Stimulated activated CD4-positive, alpha-beta T cell treated with anti-CD3 and anti-CD28 coated beads, Interleukin-15, amount 100 ng/mL, for 24 hours (primary cell): Measurements from ENCODE around the gene MARCO.
"Not testable (repeated sequence)": the region's sequence is repeated elsewhere in the genome, so short reads cannot be mapped to it uniquely, and the experiment has no call there.

Experiments used
- DNase-seq: peaks from one replicate; pipeline ENCODE4 v3.0.0-alpha.2; 2020

The MARCO gene

DNA sequence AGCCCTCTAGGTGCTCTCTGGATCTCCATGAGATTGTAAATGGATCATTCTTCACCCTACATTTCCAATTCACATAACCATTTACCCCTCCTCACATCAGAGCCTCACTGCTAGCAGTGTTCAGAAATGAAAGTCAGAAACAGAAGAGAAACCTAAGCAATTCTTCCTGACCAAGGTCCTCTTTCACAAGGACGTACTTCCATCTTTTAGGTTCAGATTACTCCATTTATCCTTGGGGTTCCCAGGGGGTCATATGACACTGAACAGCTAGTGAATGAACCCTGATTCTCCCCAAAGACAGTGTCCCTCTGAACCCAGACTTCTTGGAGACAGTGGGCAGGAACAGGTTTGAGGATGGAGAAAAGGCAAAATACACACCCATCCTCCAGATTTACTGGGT is 12.9 kb upstream of the MARCO start:
- DNase-seq = no peak

DNA sequence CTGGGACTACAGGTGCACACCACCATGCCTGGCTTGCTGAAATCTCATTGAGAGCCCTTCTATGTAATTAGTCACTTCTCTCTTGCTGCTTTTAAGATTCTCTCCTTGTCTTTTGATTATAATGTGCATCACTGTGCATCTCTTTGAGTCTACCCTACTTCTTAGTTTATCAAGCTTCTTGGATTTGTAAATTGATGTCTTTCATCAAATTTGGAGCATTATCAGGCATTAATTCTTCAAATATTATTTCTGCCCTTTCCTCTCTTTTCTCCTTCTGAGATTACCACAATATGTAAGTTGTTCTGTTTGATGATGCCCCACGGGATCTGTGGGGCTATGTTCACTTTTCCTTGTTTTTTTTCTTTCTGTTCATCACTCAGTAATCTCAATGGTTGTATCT is 9.0 kb upstream of the MARCO start:
- no peak for DNase-seq

DNA sequence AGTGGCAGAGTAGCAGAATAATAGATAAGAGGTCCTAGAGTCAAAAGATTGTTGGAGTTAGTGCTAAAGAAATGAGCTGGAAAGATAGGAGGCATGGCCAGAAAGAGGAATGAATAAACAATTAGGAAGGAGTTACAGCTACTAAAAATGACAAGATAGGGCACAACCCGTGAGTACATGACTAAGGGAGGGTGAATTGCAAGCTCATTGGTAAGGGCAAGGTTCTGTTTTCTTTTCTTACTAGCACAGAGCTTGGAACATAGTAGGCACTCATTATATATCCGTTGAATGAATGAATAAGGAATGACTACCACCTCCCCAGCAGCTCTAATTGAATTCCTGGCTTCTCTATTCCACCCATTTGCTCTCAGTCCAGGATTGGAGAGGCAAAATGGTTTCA is 5.7 kb upstream of the MARCO start:
- DNase-seq = no peak

DNA sequence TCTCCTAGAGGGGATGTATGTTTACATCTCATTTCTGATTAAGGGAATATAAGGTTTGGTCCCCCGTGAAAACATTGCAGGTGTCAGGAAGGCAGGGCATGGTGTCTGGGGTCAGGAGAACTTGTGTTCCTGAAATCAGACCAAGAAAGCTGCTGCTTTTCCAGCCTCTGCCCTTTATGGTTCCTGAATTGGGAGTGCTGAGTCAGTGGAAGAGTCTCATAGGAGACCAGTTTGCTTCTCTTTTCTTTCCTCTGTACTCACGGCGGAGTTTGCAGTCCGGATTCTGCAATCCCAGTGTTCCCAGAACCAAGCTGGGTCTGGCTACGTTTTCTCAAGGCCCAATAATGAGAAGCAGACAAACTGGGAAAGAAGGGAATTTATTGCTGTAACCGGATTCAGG is 5.1 kb upstream of the MARCO start:
- DNase-seq = no peak

DNA sequence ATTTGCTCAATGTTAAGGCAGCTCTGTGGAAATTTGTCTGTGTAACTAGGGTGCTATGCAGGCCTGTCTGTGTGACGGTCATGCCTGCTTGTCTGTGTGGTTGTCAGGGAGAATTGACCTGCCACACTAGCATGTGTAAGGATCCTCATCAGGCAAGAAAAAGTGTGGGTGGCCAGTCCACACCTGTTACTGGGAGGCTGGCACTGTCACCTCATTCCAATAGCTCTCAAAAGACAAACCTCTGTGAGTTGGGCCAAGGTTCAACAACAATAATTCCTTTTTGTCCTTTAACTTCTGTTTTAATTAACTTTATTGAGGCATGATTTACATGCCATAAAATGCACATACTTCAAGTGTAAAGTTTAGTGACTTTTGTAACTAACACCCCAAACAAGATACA is 4.2 kb upstream of the MARCO start:
- no peak for DNase-seq

DNA sequence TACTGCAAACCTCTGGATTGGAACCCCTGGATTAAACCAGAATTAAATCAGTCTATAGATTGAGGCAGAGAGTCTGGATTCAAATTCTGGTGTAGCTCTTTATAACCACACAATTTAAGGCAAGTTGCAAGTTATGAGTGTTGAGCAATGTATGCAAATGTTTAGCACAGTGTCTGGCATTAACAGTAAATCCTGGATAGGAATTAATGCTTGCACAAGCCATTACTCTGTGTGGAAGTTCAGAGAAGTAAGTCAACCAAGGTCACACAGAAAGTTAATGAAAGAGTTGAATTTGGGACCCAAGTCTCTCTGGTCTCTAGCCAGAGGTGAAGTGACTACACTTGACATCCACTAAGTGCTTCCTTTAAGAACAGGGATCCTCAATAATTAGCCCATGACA is 2.0 kb upstream of the MARCO start:
- DNase-seq = no peak

DNA sequence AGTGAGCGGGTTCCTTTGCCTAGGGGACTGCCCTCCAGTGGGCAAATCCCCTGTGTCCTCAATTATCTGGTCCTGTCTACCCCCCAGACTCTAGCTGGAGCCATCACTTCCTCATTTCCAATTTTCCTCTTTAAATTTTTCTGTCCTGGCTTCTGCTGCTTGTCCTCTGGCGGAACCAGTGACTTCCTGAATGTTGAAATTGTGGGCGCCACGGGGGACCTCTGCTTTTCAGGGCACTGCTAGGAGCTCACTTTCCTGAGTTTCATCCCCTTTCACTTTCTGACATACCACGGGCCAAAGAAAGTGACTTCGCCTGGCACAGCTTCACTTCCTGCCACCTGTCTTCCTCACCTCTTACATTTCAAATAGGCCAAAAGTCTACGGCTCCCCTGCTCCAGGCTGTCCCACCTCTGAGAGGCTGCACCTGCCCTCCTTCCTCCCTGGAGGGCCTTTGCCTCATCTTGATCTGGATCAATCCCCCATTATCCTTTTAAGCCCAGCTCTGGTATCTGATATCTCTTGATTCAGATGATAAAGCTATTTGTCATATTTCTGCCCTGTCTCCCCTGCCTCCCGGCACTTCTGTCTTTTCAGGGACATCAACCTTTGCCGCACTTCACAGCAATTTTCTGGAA is 1.4 kb upstream of the MARCO start:
- DNase-seq = no peak

DNA sequence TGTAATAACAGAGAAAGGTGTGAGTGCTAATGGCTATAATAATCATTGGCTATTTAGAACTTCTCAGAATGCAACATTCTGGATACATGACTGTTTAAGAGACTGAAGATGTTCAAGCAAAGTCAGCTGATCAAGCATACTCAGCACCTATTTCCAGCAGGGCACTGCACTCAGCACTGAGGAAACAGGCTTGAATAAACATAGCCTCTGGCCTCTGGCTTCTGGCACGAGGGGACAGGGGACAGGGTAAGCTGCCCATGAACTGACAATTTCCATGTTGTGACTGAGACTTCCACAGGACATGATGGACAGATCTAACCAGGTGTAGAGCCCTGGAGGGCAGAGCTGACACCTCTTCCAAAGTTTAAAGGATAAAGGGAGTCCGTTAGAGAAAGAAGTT is 1.3 kb downstream of the MARCO start:
- DNase-seq = no peak

DNA sequence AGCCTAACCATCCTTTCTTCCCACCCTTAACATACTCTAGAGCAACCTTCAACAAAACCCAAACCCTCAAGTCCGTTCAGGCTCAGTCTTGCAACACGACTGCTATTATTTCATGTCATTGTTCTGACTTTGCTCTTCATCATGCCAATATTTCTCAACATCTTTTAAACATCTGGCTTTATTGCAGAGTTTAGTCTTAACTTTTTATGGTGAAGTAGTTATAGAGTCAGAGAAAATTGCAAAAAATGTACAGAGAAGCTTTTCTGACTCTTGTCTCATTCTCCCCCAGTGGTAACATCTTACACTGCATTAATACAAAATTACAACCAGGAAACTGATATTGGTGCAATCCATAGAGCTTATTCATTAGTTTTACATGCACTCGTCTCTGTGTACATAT is 3.9 kb downstream of the MARCO start:
- no peak for DNase-seq

DNA sequence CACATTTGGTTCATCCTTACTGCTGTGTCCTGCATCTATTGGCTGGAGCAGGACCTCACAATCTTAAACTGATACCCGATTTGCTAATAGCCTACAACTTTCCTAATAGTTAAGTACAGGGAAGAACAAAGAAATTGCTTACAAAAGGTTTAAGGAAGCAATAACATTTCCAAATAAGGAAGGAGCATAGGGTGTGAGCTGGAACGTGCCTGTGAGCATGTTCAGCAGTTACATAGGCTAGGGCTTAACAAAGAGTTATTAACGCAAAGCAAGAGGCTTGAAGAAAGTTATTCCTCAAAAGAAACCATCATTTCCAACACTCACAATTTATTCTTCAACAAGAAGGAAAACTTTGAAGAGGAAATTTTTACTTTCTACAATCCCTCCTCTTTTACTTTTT is 6.3 kb downstream of the MARCO start:
- not testable (repeated sequence) for DNase-seq

DNA sequence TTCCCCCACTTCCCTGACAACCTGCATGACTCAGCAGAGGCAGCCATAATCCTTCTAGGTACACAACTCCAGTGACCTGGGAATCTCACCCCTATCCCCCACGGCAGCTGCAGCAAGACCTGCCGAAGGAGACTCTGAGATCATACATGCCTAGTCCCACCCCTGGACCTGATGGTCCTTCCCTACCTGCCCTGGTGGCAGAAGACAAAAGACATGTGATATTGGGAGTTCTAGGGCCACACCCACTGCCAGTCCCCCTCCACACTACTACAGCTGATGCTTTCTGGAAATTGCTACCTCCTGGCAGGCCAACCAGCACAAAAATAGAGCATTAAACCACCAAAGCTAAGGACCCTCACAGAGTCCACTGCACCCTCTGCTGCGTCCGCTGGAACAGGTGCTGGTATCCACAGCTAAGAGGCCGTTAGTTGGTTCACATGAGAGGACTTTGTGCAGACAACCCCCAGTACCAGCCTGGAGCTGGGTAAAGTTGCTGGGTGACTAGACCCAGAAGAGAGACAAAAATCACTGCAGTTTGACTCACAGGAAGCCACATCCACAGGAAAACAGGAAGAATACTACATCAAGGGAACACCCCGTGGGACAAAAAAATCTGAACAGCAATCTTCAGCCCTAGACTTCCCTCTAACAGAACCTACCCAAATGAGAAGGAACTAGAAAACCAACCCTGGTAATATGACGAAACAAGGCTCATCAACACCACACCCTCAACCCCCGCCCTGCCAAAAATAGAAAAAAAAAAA is 12.5 kb downstream of the MARCO start:
- DNase-seq = no peak

DNA sequence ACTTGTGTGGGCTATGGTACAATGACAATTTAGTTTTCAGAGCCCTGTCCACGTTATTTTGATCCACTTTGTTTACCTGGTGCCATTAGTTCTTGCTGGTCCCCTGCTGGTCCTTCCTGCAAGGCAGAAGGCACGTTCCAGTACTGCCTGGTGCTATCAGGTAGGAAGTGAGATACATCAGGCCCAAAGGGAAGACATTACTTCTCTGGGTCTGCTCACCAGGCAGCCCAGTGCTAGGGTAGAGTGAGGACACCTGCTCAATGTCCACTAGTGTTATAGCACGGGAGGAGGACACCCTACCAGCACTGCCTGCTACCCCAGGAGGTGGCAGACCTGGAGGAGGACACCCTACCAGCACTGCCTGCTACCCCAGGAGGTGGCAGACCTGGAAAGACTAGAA is 23.7 kb downstream of the MARCO start:
- no peak for DNase-seq

DNA sequence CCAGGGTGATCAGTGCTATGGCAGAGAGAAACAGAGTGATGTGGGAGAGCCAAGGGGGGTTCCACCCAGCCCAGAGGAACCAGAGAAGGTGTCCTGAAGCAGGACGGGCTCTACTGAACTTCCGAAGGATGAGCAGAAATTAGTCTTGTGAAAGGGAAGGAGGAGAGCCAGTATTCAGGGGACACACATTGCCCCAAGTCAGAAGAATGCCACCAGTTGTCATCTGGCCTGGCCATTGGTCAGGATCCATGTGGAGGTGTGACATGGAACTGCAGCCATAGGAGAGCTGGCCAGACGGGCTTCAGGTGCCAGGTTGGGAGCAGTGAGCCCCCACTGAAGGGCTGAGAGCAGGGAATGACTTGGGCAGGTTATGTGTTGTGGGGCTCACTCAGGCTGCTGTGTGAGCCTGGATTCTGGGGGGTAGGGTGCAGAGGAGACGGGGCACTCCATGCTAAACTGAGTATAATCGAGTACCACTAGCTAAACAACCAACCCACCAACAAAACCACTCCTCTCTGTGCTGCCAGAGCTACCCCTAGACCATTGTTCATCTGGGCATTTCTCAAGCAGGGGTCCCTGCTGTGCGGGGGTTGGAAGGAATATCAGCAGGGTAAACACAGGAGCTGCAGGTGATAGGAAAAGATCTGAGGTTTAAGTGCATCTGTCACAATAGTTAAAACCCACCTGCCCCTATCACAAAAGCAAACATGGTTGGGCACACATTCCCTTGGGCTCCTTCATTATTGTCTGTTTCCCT is 25.3 kb downstream of the MARCO start:
- DNase-seq = no peak

DNA sequence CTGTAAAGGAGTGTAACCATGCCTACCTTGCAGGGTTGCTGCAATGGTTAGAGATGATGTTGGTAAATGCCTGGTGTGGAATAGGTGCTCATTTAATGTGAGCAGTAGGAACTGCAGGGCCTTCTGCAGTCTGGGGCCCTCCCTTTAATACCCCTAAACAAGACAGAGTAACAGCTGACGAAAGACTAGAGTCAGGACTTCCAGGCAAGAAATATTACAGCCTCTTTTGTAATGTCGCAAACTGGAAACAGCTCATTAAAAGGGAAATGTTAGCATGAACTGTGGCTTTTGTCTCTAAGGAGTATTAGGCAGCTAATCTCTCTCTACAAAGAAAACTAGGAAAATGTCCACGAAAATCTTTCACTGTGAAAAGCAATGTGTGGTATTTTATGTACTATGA is 26.0 kb downstream of the MARCO start:
- DNase-seq = no peak

DNA sequence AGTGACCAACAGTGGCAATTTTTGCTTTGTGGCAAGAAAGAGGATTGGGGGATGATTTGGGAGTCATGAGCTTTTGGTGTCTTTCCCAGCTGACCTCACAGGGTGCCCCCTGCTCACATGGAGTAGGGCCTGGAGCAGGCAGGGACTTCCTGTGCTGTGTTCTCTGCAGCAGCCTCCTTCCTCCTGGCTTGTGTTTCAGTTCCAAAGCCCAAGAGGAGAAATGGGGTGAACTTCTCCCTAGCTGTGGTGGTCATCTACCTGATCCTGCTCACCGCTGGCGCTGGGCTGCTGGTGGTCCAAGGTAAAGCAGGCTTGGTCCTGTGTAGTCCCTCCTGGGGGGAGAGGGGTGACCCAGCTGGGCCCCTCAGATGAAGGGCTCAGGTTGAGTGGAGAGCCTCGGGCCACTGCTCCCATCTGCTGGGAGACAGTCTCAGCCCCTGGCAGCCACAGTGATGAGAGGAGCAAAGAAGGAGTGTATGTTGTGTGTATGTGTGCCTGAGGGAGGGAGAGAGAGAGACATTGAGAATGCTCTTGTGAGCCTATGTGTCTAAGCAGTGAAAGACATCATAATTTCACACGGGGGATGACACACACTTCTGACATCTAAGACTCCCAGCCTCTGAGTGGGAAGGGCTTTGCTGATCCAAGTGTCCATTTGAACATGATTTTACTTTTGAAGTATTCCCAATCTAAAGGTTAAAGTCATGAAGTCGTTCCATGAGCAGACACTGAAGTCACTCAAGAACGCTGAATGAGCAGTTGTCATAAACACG is 27.2 kb downstream of the MARCO start:
- DNase-seq = no peak

DNA sequence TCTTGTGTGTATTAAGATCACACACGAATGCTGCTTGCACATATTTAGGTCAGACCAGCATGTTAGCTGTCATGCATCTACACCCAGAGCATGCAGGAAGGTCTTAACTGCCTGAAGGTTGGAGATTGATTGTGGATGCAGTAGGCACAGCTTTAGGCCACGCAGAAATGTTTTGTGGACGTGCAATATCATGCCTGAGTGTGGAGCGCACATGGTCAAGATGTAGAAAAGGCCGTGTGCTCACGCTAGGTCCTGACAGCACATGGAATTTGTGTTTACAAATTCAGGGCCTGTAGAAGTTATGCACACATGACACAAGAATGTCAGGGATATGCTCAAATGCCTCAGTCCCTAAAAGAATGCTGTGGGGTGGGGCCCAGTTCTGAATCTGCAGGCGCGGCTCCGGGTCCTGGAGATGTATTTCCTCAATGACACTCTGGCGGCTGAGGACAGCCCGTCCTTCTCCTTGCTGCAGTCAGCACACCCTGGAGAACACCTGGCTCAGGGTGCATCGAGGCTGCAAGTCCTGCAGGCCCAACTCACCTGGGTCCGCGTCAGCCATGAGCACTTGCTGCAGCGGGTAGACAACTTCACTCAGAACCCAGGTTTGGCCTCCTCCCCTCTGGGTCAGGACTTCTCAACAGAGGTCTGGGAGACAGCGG is 27.9 kb downstream of the MARCO start:
- DNase-seq = no peak

DNA sequence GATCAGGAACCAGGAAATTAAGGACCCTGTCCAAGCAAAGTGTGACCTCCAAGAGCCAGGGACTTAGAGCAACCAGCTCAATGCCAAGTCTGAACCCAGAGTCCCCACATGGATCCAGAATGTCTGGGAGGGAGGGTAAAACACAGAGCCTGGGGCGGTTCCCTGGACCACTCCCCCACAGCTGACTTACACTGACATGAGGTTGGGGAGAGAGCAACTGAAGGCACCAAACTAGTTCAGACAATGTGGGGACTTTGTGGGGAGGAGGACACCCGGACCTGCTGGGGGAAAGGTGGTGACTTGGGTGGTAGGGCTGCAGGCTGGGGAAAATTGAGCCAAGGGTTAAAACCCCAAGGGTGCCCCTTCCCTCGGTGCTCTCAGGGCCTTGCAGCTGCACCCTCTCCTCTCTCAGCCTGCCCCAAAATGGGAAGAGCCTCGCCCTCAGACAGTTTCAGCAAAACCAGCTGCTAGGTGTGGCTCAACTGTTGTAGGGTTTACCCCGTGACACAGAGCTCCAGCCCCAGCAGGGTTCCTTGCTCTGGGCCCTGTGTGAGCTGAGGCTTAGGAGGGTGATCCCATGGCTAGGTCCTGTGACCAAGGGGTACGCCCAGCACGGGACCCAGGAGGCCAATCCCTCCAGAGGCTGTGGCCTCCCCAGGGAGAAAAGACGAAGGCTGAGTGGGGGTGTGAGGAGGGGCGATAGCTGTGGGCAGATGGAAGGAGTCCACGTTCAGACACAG is 28.6 kb downstream of the MARCO start:
- DNase-seq = no peak

DNA sequence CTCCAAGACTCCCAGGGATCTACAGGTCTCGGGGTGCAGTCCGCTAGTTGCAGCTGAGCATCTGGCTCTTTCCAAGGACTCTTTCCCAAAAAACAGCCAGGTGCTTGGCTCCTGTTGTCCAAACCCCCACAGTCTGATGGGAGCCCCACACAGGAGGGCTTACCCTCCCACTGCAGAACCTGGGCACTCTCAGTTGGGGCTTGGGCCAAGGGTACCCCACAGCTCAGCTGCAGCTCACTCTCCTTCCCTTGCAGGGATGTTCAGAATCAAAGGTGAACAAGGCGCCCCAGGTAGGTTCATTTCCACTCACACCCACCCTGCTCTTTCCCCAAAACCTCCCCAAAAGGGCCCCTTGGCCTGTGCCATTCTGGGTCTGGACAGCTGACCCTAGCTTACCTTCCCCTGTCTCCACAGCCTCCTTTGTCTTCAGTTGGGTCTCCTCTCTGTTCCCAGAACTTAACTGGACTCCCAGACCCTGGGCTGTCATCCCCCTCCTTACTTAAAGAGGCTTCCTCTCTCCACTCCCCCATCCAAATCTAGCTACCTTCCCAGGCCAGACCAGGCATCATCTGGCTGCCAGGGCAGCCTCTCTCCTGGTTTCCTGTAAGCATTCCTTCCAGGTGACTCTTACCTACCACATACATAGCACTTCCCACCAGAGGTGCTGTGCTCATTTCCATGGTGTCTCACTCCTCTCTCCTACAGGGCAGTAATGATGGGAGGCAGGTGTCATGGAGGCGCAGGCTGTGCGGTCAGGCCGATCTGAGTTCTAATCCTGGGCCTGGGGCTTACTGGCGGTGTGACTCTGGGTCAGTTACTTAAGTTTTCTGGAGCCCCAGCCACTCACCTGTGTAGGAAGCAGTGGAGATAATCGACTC is 29.5 kb downstream of the MARCO start:
- no peak for DNase-seq

DNA sequence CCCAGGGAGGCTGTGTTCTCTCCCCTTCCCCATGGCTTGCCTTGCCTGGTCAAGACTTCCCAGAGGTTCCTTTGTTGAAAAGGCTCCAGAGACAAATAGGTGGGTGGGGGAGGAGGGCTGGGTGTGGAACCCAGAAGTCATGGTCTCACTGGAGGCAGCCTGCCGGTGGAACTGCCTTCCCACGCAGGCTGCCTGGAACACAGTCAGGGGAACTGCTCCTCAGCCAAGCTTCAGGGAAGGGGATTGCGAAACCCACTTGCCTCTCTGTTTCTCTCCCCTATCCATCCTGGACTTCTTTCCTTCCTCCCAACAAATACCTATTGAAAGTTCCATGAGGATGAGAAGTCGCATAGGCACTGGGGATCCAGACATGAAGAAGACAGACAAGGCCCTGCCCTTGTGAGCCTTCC is 31.6 kb downstream of the MARCO start:
- no peak for DNase-seq

DNA sequence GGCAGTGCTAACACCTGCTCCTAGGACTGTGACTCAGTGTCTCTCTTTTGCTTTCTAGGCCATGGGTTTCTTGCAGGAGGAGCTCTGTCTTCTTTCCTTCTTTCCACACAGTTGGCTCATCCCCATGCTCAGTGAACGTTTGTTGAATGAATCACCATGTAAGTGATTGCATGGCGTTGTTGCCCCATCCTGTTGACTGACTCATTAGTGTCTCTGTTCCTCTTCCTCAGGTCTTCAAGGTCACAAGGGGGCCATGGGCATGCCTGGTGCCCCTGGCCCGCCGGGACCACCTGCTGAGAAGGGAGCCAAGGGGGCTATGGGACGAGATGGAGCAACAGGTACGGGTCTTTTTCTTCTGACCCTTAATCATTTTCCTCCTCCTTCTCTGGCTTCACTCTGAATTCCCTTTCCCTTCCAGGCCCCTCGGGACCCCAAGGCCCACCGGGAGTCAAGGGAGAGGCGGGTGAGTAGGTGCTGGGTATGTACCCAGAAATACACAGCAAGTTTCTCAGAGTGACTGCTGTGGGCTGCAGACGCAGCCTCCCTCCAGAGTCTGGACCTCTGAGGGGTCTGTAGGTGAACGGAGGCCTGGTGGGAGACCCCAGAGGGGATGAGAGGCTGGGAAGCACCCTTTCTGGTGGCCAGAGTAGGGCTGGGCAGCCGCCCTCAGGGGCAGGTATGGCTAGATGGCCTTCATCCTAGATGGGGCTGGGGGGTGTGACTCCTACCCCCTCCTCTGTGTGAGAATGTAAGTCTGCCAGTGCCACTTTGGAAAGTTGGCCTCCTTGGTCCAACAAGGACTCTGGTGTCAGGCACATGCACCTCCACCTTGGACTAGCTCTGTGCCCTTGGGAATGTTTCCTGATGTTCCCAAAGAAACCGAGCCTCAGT is 32.4 kb downstream of the MARCO start:
- DNase-seq = no peak
